Stimulated activated CD8-positive, alpha-beta memory T cell treated with anti-CD3 and anti-CD28 coated beads, Interleukin-2, amount 100 ng/mL, for 48 hours (primary cell): ENCODE measurements around the gene PTPRJ.
"Not testable (repeated sequence)": the region's sequence is repeated elsewhere in the genome, so short reads cannot be mapped to it uniquely, and the experiment has no call there.

Source experiments
- DNase-seq, 2 donors: peaks; one replicate each; pipeline ENCODE4 v3.0.0-alpha.2; 2020; ENCODE audit warnings: low read depth in 2 of 2

PTPRJ gene

DNA sequence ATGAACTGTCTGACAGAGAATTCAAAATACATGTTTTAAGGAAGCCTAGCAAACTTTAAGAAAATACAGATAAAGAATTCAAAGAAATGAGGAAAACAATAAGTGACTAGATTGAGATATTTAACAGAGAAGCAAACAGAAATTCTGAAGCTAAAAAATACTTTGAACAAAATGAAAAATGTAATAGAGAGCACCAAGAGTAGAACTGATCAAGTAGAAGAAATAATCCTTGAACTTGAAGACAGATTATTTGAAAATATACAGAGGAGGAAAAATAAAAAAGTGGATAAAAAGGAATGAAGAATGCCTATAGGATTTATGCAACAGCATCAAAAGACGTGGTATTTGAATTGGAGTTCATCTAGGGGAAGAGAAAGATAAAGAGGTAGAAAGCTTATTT is 134.4 kb downstream of the PTPRJ start:
- DNase-seq: no peak

DNA sequence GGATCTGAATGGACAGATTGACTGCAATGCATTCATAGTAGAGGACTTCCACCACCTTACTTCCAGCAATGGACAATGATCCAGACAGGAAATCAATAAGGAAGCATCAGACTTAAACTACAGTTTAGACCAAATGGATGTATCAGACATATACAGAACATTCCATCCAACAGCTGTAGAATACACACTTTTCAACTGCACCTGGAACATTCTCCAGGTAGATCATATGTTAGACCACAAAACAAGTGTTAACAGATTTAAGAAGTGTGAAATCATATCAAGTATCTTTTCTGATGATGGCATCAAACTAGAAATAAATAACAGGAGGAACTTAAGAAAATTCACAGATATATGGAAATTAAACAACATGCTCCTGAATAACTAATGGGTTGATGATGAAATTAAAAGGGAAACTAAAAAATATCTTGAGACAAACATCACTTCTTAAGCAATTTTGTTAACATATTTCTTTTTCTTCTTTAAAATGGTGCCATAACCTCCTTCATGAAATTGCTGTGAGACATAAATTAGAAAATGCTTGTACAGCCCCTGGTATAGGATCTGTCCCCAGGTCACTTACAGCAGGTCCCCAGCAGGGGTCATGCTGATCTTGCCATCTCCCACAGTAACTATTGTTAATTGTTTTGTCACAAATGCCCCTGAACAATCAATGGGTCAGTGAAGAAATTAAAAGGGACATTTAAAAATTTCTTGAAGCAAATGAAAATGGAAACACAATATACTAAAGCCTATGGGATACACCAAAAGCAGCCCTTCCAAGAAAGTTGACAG is 136.3 kb downstream of the PTPRJ start:
- no peak for DNase-seq

DNA sequence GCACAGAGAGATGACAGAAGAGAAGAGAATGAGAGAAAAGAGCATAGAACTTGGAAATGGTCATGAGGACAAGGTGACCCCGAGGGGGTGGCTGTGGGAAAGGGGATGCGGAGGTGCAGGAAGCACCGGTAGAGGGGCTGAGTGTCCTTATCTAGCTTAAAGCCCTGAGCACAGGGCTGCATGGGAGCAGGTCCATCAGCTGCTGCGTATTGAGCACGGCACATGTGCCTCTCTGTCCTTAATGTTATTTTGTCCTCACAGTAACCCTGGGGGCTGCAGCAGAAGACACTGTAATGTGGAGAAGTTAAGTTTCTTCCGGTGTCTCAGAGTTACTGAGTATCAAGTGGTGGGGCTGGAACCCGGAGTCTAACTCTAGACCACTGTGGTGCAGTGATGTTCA is 141.9 kb downstream of the PTPRJ start:
- DNase-seq: no peak

DNA sequence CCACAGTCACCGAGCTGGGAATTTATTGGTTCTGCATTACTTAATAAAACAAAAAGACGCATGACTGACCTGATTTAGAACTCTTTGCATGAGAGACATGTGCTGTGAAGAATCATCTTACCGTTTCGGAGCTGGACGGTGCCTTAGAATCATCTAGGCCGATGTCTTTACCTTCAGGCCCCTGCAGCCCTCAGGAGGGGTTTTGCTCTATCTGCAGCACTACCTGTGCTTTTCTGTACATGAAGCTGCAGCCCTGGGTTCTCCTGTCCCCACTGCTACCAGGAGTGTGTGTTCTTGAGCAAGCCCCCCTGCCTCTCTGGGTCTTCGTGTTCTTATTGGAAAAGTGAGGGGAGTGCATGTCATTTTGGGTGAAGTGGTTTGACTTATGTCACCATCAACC is 142.3 kb downstream of the PTPRJ start:
- no peak for DNase-seq

DNA sequence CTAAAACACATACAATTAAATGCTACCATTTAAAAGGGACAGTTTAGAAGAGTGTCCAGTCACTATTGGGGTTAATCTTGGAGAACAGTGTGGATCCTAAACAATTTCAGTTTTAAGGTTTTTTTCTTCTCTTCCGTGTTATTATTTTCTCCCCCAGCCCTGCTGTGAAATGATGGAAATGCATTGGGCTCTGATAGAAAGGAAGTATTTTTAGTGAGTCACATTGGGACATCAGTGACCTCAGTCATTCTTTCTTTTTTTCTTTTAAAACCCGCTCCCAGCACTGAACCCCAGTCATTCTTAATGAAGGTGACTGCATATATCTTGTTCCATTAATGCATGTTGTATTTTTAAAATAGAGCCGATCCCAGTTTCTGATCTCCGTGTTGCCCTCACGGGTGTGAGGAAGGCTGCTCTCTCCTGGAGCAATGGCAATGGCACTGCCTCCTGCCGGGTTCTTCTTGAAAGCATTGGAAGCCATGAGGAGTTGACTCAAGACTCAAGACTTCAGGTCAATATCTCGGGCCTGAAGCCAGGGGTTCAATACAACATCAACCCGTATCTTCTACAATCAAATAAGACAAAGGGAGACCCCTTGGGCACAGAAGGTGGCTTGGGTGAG is 143.0 kb downstream of the PTPRJ start:
- DNase-seq: no peak

DNA sequence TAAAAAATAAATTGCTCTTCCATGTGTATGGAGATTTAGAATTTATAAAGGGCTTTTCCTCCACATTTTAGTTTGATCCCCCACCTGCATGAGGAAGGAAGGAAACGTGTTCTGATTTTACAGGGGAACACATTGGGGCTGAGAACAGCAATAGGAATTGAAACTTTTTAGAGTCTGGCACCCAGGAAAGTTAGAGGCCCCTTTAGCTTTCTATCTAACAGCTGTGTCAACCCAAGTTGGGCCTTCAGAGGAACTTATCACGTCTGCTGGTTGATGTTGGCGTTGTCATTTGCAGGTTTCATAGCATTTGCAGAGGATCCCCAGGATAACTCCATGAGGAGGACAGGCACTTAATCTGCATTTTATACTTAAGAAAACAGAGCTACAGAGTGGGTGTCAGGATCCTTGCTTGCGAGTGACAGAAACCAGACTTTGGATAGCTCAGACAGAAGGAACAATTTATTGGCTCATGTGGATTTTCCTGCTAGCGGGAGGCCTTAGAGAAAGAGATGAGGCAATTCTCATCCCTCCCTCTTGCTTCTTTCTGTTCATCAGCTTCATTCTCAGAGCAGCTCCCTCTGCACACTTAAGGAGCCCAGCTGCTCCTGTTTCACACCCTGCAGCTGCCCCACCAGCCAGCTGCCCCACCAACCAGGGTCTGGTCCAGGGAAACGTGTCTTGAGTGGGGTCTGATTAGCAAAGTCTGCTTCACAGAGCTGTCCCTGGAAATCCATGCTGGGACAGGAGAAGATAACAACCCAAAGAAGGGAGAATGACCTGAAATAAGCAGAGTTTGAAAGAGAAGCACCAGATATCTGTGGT is 143.8 kb downstream of the PTPRJ start:
- no peak for DNase-seq

DNA sequence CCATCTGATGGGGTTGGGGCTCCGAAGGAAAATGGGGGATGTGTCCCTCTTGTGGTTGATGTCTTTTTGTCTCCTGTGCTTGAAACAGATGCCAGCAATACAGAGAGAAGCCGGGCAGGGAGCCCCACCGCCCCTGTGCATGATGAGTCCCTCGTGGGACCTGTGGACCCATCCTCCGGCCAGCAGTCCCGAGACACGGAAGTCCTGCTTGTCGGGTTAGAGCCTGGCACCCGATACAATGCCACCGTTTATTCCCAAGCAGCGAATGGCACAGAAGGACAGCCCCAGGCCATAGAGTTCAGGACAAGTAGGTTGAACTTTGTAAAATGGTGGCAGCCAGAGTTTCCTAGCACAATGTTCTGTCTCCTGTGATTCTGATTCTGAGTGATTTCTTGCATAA is 144.5 kb downstream of the PTPRJ start:
- no peak for DNase-seq

DNA sequence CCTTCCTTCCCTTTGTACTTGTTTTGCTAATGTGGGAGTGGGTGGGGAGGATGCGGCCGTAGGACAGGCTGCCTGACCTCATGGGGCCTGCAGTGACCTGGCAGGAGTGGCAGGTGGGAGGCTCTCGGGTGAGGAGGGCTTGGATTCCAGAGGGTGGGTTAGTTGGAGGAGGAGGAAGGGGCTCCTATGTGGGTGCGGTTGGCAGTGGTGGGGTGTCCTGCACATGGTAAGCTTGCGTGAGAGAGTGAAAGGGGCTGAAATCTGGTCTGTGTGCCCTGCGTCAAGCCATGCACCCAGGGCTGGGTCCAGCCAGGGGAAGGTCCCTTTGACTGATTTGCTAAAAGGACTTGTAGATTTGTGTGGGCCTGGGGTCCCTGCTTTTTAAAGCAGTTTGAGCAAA is 145.5 kb downstream of the PTPRJ start:
- no peak for DNase-seq

DNA sequence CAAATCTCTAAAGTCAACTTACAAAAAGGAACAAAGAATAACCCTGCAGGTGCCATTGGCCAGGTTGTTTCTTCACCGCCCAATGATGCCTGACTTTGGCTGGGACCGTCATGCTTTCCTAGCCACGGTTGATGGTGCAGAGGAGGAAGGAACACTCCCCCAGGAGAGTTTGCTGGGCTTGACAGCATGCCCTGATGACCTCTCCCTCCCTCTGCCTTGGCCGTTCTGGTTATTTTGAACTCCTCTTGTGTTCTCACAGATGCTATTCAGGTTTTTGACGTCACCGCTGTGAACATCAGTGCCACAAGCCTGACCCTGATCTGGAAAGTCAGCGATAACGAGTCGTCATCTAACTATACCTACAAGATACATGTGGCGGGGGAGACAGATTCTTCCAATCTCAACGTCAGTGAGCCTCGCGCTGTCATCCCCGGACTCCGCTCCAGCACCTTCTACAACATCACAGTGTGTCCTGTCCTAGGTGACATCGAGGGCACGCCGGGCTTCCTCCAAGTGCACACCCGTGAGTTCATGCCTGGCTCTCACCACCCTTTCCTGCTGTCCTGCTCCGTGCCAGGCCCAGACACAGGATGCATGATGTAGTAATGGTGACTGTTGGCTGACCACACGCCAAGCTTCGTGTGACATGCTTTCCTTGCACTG is 147.3 kb downstream of the PTPRJ start:
- DNase-seq: no peak

DNA sequence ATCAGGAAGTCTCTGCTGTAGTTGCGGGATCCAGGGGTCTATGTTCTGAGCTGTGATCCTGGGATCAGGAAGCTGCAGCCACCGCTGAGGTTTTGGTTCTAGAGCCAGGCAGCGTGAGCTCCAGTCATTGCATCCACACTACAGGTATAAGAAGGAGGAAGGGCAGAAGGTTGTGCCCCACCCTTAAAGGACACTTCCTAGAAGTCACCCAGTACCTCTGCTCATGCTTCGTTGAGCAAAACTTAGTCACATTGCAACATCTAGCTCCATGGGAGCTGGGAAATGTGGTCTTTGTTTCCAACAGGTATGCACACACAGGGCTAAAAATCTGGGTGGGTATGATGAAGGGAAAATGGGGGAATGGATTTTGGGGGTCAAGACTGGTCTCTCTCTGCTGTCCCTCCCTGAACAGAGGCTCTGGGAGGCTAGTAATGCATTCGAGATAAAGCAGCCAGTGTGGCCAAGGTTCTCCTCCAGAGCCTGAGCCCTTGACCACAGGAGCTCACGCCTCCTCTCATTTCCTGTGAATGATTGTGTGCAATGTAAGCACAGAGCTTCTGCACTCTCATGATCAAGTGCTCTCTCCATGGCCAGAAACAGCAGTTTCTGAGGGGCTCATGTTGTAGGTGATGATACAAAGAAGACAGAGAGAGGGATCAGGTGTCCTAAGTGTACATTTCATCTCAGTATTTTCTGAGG is 149.5 kb downstream of the PTPRJ start:
- DNase-seq: no peak

DNA sequence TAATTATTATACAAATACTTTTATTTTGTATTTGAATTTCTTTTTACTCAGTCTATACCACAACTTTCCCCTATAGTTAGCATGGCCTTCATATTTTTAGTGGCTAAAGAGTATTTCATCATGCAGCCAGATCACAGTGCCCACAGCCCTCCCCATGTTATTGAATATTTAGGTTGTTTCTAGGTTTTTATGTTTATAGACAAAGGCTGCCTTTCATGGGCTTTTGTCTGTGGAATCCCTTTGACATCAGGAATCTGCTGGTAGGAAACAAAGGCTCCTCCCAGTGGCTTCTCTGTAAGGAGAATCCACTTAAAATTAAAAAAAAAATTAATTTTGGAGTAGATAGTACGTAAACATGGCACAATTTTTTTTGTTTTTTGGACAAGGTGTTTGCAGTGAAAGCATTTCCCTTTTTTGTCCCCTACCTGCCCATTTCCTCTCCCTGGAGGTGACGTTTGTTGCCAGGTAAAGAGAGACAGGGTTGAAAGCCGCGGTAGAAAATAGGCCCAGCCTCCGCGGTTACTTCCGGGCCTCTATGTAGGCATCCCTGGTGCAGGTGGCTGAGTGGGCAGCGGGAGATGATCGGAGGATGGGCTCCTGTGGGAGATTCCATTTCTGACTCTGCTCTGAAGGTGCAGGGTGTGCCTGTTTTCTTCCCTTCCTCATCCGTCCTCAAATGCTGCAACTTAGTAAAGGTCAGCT is 154.0 kb downstream of the PTPRJ start:
- no peak for DNase-seq

DNA sequence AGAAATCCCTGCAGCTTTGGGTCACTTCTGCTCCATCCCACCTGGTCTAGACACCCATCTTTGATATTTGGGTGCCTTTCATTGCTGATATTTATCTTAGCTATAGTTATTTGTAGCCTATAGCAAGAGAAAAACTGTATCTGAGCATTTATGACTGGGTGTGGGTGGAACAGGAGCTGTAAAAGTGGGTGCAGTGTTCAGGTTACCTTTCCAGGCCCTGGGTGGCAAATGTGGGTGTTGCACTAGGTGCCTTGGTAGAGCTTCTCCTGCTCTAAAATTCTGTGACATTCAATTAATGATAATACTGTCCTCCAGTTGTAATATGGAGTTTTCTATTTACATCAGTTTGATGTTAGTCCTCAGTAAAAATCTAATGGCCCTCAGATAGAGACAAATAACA is 157.9 kb downstream of the PTPRJ start:
- no peak for DNase-seq

DNA sequence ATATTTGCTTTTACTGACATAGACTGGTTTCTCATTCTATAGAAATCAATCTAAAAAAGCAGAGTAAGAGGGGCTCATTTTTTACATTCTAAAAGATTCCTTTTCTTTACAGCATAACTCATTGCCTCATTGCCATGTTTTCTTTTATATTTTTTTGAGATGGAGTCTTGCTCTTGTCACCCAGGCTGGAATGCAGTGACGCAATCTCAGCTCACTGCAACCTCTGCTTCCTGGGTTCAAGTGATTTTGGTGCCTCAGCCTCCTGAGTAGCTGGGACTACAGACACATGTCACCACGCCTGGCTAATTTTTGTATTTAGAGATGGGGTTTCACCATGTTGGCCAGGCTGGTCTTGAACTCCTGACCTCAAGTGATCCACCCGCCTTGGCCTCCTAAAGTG is 159.5 kb downstream of the PTPRJ start:
- not testable (repeated sequence) for DNase-seq

DNA sequence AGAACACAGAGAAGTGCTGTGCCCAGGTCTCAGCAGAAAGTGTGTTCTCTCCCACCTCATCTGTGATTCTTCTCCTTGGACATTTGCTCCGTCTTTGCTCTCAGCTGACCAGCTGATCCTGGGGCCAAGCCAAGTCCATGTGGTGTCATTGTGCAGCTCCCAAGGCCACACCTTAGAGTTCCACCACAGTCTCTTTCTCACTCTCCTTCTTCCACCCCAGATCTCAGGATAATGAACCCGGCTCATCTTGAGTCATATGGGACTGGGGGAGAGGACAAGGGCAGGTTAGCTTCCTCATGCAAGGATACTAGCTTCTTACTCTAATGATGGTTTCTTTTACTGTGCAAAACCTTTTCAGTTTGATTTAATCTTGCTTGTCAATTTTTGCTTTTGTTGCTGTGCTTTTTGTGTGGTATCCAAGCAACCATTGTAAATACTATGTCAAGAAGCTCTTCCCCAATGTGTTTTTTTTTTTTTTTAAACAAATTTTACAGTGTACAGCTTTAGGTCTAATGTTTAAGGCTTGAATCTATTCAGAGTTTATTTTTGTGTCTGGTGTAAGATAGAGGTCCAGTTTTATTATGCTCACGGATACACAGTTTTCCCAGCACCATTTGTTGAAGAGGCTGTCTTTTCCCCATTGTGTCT is 161.2 kb downstream of the PTPRJ start:
- no peak for DNase-seq

DNA sequence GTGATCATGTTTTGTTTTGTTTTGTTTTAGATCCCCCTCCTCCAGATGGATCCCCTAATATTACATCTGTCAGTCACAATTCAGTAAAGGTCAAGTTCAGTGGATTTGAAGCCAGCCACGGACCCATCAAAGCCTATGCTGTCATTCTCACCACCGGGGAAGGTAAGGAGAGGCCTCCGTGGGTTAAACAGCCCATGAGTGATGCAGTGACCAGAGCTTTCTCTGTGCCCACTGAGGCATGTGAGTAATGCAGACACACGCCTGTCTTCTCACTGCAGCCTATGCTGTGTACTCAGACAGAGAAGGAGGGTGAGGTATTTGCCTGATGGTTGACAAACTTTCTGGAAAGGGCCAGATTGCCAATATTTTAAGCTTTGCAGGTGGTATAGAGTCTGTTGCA is 162.5 kb downstream of the PTPRJ start:
- no peak for DNase-seq

DNA sequence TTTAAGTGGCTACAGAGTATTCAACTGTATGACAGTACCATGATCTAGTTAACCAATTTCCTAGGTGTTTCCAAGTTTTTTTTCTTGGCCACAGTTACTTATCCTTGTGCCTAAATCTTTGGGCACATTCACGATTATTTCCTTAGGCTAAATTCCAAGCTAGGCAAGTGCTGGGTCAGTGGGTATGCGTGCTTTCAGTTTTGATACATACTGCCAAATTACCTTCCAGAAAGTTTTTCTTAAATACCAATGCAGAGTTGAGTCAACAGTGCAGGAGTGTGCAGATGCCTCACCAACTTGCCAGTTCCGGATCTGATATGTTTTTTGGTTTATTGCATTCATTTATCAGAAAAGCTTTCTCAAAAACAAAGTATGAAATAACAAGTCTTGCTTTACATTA is 168.4 kb downstream of the PTPRJ start:
- DNase-seq: no peak

DNA sequence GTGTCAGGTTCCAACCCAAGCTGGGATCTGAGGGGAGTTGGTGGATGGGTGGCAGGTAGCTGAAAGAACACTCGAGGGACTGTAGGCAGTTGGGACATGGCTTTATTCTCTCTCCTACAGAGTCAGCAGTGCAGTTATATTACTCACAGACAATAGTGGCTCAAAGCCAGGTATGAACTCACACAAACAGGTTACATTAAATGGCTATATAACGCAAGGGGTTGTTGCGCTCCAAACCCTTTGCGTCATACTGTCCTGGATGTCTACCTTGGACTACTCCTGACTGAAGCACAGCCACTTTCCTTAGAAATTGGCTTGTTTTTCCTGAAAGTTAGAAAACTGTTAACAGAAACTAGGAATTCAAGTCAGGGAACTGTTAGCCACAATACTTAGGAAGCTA is 169.9 kb downstream of the PTPRJ start:
- no peak for DNase-seq

DNA sequence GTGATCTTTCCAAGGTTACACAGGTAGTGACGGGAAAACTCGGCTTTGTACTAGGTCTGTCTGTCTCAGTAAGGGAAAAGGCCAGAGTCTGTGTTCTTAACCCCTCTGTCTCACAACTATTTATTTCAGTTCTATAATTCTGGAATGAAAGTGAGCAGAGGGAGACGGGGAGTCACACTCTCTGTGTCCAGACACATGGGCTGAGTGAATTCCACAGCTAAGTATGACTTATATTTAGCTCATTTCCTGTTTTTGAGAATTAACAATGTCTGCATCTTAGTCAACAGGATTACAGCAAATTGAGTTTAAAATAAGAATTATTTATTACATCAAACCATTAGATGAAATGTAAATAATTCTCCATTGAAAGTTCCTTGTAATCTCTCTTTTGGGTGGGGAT is 173.8 kb downstream of the PTPRJ start:
- no peak for DNase-seq

DNA sequence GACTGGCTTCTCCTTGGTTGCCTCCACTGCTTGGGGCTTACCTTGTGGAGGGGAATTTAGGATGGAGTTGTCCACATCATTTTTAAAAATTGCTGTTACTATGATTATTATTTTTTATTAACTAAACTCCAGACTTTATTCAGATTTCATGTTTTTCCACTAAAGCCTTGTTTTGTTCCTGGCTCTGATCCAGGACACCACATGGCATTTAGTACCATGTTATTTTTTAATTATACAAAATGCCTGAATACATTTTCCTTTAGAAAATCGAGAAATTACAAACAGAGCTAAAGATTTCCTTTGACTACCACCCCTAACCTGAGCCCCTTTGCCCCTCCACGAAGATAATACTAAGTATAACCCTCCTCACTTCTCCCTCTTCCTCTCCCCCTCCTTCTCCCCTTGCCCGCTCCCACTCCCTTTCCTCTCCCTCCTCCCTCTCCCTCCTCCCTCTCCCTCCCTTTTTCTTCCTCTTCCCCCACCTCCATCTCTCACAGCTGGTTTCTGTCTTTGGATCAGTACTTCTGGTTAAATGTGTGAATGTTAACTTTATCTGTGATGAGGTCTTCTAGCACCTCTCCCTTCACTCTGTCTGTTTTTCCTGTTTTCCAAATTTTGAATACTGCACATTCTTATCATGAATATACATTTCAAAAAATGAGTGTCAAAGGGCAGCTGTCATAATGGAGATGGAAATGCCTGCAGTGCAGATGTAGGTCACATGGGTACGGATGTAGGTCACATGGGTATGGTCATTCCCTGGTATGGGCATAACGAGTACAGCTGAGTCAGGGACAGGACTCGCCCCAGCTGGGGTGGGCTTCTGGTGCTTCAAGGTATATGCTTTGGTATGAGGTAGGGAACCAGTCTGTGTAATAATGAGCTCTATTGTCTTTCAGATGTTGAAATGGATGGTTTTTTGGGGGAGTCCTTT is 181.9 kb downstream of the PTPRJ start:
- DNase-seq: no peak
